A549 treated with CpdA at 1 μM for 4 hours (cell line): ENCODE measurements around the gene RAB6A. TPM values are rescaled to one million over a fixed set of nuclear protein-coding genes. Genes with fewer than 3 reads are reported as not detected.

ENCODE experiments used
- total RNA-seq: library from RNA; stranded (reverse); fragments of 200-300 nt; extraction: Qiagen RNA extraction; gene quantifications from 5 replicates; pipeline ENCODE4 v1.2.3, GENCODE V29; 2022; ENCODE audit warnings: low read depth

The RAB6A gene
- total RNA-seq: 51.2 to 63.4 TPM (median 60.5 TPM) in 5 replicates

GRCh38 chr11:73760679-73761402 lies at the start of gene RAB6A:
TSS of gene RAB6A (minus strand) at chr11:73761074. CDS start at chr11:73760635, 439 bp downstream.

DNA sequence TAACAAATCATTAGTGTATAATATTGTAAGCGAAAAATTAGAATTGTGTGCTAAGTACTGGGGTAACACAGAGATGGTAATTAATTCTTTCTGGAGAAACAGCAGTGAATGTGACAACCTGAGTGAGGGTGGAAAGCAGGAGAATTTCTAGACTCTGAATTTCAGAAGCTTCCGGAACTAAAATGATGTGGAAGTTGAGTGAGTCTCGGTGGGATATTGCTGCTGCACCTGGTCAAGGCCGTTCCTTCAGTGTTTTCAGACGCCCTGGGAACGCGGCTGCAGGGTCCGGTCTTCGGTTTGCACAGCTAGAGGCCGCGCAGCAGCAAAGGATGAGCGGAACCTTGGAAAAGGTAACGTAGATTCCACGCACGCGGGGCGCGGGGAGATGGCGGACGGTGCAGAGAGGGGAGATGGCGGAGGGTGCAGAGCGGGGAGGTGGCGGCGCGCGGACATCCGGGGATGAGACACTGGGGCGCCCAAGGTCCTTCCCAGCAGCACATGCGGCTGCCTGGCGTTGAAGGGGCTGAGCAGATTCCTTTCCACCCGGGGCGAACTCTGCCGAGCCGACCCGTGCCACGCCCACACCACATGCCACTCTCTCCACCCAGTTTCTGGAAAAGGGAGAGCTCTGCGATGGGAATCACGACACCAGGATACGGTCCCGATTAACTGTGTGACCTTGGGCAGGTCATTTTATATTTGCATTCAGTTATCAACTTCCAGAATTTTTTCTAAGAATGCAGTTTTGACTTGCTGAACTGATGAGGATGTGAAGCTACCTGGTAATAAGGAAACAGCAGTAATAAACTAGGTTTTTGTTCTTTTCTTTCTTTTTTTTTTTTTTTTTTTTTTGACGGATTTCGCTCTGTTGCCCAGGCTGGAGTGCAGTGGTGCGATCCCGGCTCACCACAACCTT lies 27.0 kb upstream of the RAB6A start, which contains the start of gene MRPL48:
Gene MRPL48 (plus strand): TSS at position 232 of the 916 bp plus-strand sequence. CDS start 98 bp downstream, at position 330.

DNA sequence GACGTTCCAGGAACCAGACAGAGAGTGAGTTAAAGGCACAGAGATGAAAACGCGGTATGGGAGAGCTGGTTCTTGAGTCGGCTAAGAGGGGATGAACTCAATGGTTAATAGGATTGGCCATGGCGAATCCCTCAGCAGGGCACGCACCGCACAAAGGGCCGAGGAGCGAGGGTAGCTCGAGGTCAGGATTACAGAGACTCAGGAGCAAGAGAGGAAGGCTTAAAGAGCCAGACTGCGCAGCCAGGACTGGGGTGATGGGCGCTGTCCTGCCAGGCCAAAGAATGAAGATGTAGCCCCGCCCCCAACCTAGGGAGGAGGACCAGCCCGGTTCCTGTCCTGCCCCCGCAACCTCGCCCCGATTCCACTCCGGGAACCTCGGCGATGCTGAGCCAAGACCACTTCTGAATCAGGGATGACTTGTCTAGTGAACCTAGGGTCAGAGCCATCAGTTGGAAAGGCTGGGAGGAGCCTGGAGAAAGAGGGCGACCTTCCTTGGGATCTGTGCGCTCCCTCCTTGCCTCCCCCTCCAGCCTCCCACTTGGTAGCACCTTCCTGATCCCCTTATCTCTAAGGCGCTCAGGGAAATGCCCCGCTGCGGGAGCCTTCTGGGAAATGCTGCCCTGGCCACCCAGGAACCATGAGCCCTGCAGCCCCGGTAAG lies 114.8 kb downstream of the RAB6A start, which contains the start of gene PLEKHB1:
Gene PLEKHB1 (plus strand): TSS at position 610 of the 660 bp plus-strand sequence. CDS start 28 bp downstream, at position 638.

Other genes starting within 250 kb of the RAB6A start
- 11.5 to 16.0 TPM (median 14.2 TPM) in 5 replicates for gene FAM168A, start 163.0 kb downstream of the RAB6A start, total RNA-seq
- 0.41 to 0.86 TPM (median 0.55 TPM) in 5 replicates for gene PLEKHB1, start 114.5 kb downstream of the RAB6A start, total RNA-seq
- gene MRPL48, start 26.8 kb upstream of the RAB6A start, total RNA-seq: 44.9 to 58.6 TPM (median 51.8 TPM) in 5 replicates
- 125 to 145 TPM (median 138 TPM) in 5 replicates for gene COA4, start 115.8 kb upstream of the RAB6A start, total RNA-seq
- gene PAAF1, start 115.9 kb upstream of the RAB6A start, total RNA-seq: 11.6 to 13.5 TPM (median 12.5 TPM) in 5 replicates
- 0.23 to 0.45 TPM (median 0.30 TPM) in 4 of 5 replicates, not detected in the other for gene DNAJB13, start 190.0 kb upstream of the RAB6A start, total RNA-seq
- gene UCP2, start 221.8 kb upstream of the RAB6A start, total RNA-seq: 60.1 to 93.0 TPM (median 67.0 TPM) in 5 replicates
- 1.0 to 2.0 TPM (median 1.7 TPM) in 5 replicates for gene UCP3, start 248.0 kb upstream of the RAB6A start, total RNA-seq